ENCODE results near the gene AFF3.

Gene AFF3

DNA sequence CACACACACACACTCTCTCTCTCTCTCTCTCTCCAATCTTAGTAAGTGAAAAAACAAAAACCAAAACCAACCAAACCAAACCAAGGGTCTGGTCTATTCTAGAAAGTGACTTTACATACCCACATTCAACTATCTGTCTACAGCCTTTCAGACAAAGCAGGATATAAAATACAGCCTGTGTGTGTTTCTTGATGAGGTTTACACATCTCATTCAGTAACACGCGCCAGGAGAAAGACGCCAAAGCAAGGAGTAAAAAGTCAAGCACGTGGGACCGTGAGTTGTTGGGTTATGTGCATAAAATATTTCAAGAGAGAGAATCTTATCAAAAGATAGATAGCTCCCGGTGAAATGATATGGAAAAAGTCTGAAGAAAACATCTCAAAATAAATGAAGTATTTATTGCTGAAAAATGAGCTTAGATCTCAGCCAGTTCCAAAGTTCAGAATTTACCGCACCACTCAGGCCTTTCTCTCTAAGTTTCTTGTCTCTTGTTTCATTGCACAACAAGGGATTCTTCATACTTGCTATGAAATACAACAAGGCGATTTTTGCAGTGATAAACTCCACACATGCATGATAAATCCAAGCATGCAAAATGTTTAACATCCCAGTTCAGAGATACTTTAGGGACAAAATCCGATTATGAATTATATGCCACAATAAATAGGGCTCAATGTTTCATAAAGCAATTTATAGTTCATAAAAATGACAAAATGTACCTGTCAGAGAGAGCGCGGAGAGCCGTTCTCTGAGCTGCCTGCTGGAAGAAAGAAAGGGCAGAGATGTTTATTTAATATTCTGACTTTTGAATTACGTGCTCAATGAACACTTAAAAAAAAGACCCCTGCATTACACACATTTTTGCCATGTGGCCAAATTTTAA is 493.2 kb downstream of the AFF3 start:
- TF ChIP-seq CTCF (conservative IDR thresholded peaks at IDR 0.05; ENCODE audit: low read depth, low read length): no peak
- H3K4me3 ChIP-seq (ENCODE audit: low read depth, low read length): no peak overlapping the region
- no peak for DNase-seq (ENCODE audit: low read depth)

GRCh38 chr2:99648178-99648844 is 494.1 kb downstream of the AFF3 start:
- DNase-seq (ENCODE audit: low read depth): no peak
- TF ChIP-seq CTCF (conservative IDR thresholded peaks at IDR 0.05; ENCODE audit: low read depth, low read length): no peak
- no peak overlapping the region for H3K4me3 ChIP-seq (ENCODE audit: low read depth, low read length)

DNA sequence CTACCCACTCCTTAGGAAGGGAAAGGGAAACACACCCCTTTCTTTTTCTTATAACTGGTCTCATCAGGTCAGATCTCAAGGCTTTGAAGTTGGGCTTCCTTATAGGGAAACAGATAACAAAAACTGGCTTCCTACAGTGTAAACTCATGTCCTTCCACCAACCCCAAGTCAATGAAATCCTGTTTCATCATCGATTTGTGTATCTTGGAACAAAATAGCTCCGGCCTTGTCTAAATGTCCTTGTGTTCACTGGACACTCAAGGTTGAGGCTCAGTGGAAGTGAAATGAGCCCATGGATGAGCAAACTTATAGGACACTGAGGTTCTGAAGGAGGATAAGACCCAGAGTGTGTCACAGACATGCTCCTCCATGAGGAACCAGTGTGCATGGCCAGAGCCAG is 496.4 kb downstream of the AFF3 start:
- TF ChIP-seq CTCF (conservative IDR thresholded peaks at IDR 0.05; ENCODE audit: low read depth, low read length): no peak
- no peak overlapping the region for H3K4me3 ChIP-seq (ENCODE audit: low read depth, low read length)
- no peak for DNase-seq (ENCODE audit: low read depth)

DNA sequence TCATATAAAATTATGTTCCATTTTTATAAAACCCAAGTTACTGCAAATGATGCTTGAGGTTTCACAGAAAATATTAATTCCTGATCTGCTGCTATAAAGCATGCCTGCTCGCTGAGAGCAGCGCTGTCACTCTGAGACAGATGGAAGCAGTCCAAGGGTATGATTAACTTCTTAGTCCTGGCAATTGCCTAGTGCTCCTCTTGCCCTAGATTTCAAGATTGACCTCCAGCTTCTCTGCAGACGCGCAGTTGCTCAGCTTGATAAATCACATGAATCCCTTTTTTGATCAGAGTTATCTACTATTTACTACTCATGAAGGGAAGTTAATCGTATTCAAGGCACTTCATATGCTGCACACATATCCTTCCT is 498.0 kb downstream of the AFF3 start:
- no peak for TF ChIP-seq CTCF (conservative IDR thresholded peaks at IDR 0.05; ENCODE audit: low read depth, low read length)
- no peak overlapping the region for H3K4me3 ChIP-seq (ENCODE audit: low read depth, low read length)
- DNase-seq (ENCODE audit: low read depth): peak; percentile 51

- no peak for DNase-seq (ENCODE audit: low read depth)
- no peak for TF ChIP-seq CTCF (conservative IDR thresholded peaks at IDR 0.05; ENCODE audit: low read depth, low read length)
These were observed 498.5 kb downstream of the AFF3 start for GRCh38 chr2:99643787-99644418.

DNA sequence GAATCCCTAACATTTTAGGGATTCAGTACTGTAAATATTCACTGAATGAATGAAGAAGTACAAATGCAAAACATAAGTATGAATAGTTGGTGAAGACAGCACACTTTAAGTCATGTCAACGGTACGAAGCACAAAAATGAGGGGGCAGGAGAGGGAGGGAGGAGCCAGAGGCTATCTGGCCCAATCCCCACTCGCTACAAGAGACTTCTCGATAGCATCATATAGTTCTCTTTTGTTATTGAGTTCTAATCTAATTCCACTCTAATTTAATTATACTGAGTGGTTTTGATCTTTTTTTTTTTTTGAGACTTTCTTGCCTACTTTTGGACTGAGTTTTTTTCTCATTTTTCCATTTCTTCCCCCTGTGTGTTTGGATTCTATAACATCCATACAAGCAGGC is 500.4 kb downstream of the AFF3 start:
- no peak overlapping the region for H3K4me3 ChIP-seq (ENCODE audit: low read depth, low read length)
- DNase-seq (ENCODE audit: low read depth): no peak
- TF ChIP-seq CTCF (conservative IDR thresholded peaks at IDR 0.05; ENCODE audit: low read depth, low read length): no peak

More at GRCh38 chr2:99643787-99644418, 498.5 kb downstream of the AFF3 start:
- no peak overlapping the region for H3K4me3 ChIP-seq (ENCODE audit: low read depth, low read length)

Measured in choroid plexus epithelial cell (primary cell).